Sigmoid colon (tissue), 4 donors: Measurements from ENCODE around the gene MRPL54.
"Not testable (repeated sequence)": the region's sequence is repeated elsewhere in the genome, so short reads cannot be mapped to it uniquely, and the experiment has no call there.

Experiments
- EP300 ChIP-seq, 4 donors: sonication (generic); formaldehyde crosslinking; IDR thresholded peaks; one replicate each; pipeline ENCODE4 v1.6.1; 2017; ENCODE audit warnings: antibody characterized with exemption in 4 of 4
- POLR2A ChIP-seq, 2 donors: fragments of 450-650 bp; IDR thresholded peaks; one replicate each; pipeline ENCODE4 v1.6.1; 2016; ENCODE audit warnings: antibody characterized with exemption in 2 of 2, mild to moderate bottlenecking in 2 of 2, moderate library complexity in 2 of 2
- POLR2AphosphoS5 ChIP-seq, 4 donors: sonication (generic); formaldehyde crosslinking; IDR thresholded peaks; one replicate each; pipeline ENCODE4 v1.6.1; 2017; ENCODE audit warnings: antibody characterized with exemption in 4 of 4
- TF ChIP-seq, protein P1 (sequence below), 4 experiments: fragments of 450-650 bp in 3 of 4; fragments of 200-600 bp in 1 of 4; IDR thresholded peaks; one replicate each; pipeline ENCODE4 v1.5.1; 2016 to 2019; ENCODE audit warnings: antibody characterized with exemption in 4 of 4, mild to moderate bottlenecking in 3 of 4, moderate library complexity in 2 of 4

DNA sequence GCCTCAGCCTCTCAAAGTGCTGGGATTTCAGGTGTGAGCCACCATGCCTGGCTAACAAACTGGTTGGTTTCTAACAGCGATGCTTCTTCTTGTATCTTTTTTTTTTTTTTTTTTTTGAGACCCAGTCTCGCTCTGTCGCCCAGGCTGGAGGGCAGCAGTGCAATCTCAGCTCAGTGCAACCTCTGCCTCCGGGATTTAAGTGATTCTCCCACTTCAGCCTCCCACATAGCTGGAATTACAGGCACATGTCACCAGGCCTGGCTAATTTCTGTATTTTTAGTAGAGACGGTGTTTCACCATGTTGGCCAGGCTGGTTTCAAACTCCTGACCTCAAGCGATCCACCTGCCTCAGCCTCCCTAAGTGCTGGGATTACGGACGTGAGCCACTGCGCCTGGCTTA is 53.7 kb downstream of the MRPL54 start:
- TF ChIP-seq EP300, POLR2A, POLR2AphosphoS5 (IDR thresholded peaks at IDR 0.05): not testable (repeated sequence)
- TF ChIP-seq, protein P1, sequence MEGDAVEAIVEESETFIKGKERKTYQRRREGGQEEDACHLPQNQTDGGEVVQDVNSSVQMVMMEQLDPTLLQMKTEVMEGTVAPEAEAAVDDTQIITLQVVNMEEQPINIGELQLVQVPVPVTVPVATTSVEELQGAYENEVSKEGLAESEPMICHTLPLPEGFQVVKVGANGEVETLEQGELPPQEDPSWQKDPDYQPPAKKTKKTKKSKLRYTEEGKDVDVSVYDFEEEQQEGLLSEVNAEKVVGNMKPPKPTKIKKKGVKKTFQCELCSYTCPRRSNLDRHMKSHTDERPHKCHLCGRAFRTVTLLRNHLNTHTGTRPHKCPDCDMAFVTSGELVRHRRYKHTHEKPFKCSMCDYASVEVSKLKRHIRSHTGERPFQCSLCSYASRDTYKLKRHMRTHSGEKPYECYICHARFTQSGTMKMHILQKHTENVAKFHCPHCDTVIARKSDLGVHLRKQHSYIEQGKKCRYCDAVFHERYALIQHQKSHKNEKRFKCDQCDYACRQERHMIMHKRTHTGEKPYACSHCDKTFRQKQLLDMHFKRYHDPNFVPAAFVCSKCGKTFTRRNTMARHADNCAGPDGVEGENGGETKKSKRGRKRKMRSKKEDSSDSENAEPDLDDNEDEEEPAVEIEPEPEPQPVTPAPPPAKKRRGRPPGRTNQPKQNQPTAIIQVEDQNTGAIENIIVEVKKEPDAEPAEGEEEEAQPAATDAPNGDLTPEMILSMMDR (IDR thresholded peaks at IDR 0.05) = not testable (repeated sequence)
